ENCODE results near the gene ROR2. TPM values are rescaled to one million over a fixed set of nuclear protein-coding genes. Genes with fewer than 3 reads are reported as not detected.

Gene ROR2
- total and polyA plus RNA-seq, 2 of the 8 experiments (the other 6 are each of a cell fraction or from before 2014, with no cell fraction given), result 2.7 to 4.3 TPM

DNA sequence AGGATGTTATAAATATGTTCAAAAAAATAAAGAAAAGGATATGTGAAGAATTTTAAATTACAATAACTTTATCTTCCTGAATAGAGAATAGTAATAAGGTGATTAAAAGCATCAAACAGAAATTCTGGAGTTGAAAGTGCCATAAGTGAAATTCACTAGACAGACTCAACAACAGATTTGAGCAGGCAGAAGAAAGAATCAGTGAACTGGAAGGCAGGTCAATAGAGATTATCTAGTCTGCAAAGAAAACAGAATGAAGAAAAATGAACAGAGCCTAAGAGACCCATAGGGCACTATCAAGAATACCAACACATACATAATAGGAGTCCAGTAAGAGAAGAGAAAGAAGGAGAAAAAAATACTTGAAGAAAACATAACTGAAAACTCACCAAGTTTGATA is 162.1 kb downstream of the ROR2 start (continued):
- TF ChIP-seq, protein P1, sequence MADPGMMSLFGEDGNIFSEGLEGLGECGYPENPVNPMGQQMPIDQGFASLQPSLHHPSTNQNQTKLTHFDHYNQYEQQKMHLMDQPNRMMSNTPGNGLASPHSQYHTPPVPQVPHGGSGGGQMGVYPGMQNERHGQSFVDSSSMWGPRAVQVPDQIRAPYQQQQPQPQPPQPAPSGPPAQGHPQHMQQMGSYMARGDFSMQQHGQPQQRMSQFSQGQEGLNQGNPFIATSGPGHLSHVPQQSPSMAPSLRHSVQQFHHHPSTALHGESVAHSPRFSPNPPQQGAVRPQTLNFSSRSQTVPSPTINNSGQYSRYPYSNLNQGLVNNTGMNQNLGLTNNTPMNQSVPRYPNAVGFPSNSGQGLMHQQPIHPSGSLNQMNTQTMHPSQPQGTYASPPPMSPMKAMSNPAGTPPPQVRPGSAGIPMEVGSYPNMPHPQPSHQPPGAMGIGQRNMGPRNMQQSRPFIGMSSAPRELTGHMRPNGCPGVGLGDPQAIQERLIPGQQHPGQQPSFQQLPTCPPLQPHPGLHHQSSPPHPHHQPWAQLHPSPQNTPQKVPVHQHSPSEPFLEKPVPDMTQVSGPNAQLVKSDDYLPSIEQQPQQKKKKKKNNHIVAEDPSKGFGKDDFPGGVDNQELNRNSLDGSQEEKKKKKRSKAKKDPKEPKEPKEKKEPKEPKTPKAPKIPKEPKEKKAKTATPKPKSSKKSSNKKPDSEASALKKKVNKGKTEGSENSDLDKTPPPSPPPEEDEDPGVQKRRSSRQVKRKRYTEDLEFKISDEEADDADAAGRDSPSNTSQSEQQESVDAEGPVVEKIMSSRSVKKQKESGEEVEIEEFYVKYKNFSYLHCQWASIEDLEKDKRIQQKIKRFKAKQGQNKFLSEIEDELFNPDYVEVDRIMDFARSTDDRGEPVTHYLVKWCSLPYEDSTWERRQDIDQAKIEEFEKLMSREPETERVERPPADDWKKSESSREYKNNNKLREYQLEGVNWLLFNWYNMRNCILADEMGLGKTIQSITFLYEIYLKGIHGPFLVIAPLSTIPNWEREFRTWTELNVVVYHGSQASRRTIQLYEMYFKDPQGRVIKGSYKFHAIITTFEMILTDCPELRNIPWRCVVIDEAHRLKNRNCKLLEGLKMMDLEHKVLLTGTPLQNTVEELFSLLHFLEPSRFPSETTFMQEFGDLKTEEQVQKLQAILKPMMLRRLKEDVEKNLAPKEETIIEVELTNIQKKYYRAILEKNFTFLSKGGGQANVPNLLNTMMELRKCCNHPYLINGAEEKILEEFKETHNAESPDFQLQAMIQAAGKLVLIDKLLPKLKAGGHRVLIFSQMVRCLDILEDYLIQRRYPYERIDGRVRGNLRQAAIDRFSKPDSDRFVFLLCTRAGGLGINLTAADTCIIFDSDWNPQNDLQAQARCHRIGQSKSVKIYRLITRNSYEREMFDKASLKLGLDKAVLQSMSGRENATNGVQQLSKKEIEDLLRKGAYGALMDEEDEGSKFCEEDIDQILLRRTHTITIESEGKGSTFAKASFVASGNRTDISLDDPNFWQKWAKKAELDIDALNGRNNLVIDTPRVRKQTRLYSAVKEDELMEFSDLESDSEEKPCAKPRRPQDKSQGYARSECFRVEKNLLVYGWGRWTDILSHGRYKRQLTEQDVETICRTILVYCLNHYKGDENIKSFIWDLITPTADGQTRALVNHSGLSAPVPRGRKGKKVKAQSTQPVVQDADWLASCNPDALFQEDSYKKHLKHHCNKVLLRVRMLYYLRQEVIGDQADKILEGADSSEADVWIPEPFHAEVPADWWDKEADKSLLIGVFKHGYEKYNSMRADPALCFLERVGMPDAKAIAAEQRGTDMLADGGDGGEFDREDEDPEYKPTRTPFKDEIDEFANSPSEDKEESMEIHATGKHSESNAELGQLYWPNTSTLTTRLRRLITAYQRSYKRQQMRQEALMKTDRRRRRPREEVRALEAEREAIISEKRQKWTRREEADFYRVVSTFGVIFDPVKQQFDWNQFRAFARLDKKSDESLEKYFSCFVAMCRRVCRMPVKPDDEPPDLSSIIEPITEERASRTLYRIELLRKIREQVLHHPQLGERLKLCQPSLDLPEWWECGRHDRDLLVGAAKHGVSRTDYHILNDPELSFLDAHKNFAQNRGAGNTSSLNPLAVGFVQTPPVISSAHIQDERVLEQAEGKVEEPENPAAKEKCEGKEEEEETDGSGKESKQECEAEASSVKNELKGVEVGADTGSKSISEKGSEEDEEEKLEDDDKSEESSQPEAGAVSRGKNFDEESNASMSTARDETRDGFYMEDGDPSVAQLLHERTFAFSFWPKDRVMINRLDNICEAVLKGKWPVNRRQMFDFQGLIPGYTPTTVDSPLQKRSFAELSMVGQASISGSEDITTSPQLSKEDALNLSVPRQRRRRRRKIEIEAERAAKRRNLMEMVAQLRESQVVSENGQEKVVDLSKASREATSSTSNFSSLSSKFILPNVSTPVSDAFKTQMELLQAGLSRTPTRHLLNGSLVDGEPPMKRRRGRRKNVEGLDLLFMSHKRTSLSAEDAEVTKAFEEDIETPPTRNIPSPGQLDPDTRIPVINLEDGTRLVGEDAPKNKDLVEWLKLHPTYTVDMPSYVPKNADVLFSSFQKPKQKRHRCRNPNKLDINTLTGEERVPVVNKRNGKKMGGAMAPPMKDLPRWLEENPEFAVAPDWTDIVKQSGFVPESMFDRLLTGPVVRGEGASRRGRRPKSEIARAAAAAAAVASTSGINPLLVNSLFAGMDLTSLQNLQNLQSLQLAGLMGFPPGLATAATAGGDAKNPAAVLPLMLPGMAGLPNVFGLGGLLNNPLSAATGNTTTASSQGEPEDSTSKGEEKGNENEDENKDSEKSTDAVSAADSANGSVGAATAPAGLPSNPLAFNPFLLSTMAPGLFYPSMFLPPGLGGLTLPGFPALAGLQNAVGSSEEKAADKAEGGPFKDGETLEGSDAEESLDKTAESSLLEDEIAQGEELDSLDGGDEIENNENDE (IDR thresholded peaks at IDR 0.05; ENCODE audit: insufficient replicate concordance, low read length), result no peak
- TF ChIP-seq POU5F1 (IDR thresholded peaks at IDR 0.05; ENCODE audit: low read depth, low read length), result no peak
- TF ChIP-seq EGR1 (IDR thresholded peaks at IDR 0.05; ENCODE audit: borderline replicate concordance, low read depth, low read length), result no peak
- TF ChIP-seq EP300 (IDR thresholded peaks at IDR 0.05; ENCODE audit: borderline replicate concordance in 1 of 2, low read depth in 2 of 2, low read length in 2 of 2), result no peak
- no peak for TF ChIP-seq SAP30 (IDR thresholded peaks at IDR 0.05; ENCODE audit: insufficient read depth, insufficient replicate concordance, low read length)
- no peak for TF ChIP-seq HDAC2 (IDR thresholded peaks at IDR 0.05; ENCODE audit: borderline replicate concordance in 1 of 2, low read depth in 2 of 2, low read length in 2 of 2)
- TF ChIP-seq E2F6 (IDR thresholded peaks at IDR 0.05), result no peak
- no peak for TF ChIP-seq SP4 (IDR thresholded peaks at IDR 0.05; ENCODE audit: low read length)
- no peak for TF ChIP-seq NRF1 (IDR thresholded peaks at IDR 0.05; ENCODE audit: low read depth, low read length)
- TF ChIP-seq CHD2 (IDR thresholded peaks at IDR 0.05; ENCODE audit: low read length), result no peak
- no peak for TF ChIP-seq CBX8 (IDR thresholded peaks at IDR 0.05; ENCODE audit: borderline replicate concordance, low read depth, low read length)

All from H1 (cell line).